Neural cell (in vitro differentiated cells): Measurements from ENCODE around the gene PIM3. TPM values are rescaled to one million over a fixed set of nuclear protein-coding genes. Genes with fewer than 3 reads are reported as not detected.

Experiments used
- H2AFZ ChIP-seq: fragments of 200-600, 300-800 bp; sonication (generic), shearing (Covaris generic); 2 replicates; pipeline ENCODE4 v1.6.0; 2014; ENCODE audit warnings: low read depth, mild to moderate bottlenecking, antibody characterized with exemption, low read length, moderate library complexity
- H3F3A ChIP-seq: fragments of 200-600 bp; shearing (Covaris generic); 2 replicates; pipeline ENCODE4 v1.6.1; 2016; ENCODE audit warnings: mild to moderate bottlenecking, moderate library complexity, mixed read lengths, antibody characterized with exemption, low read length; ENCODE audit not compliant: insufficient read depth, poor library complexity, severe bottlenecking
- H3K27ac ChIP-seq: fragments of 200-600, 300-800 bp; sonication (generic), shearing (Covaris generic); 2 replicates; pipeline ENCODE4 v1.5.1; 2014; ENCODE audit warnings: mild to moderate bottlenecking, low read length, moderate library complexity
- H3K27me3 ChIP-seq: fragments of 300-800, 200-600 bp; sonication (generic), shearing (Covaris generic); 2 replicates; pipeline ENCODE4 v1.6.0; 2014; ENCODE audit warnings: mild to moderate bottlenecking, low read depth, low read length, moderate library complexity; ENCODE audit not compliant: insufficient read depth
- H3K36me3 ChIP-seq: fragments of 300-800, 200-600 bp; sonication (generic), shearing (Covaris generic); 2 replicates; pipeline ENCODE4 v1.5.1; 2014; ENCODE audit warnings: mild to moderate bottlenecking, antibody characterized with exemption, low read length, moderate library complexity; ENCODE audit not compliant: insufficient read depth
- H3K4me2 ChIP-seq: fragments of 300-800, 200-600 bp; sonication (generic), shearing (Covaris generic); 2 replicates; pipeline ENCODE4 v1.6.0; 2014; ENCODE audit warnings: mild to moderate bottlenecking, low read length
- H3K4me3 ChIP-seq: fragments of 300-800, 200-600 bp; sonication (generic), shearing (Covaris generic); 2 replicates; pipeline ENCODE4 v1.5.1; 2014; ENCODE audit warnings: mild to moderate bottlenecking, low read length, moderate library complexity
- H3K79me2 ChIP-seq: fragments of 200-600 bp; shearing (Covaris generic); replicated peaks from 2 replicates; pipeline ENCODE4 v1.6.0; 2014; ENCODE audit warnings: mild to moderate bottlenecking, low read length, moderate library complexity; ENCODE audit not compliant: insufficient read depth
- H3K9ac ChIP-seq: fragments of 300-800, 200-600 bp; sonication (generic), shearing (Covaris generic); 2 replicates; pipeline ENCODE4 v1.6.1; 2016; ENCODE audit warnings: mild to moderate bottlenecking, low read length, mixed read lengths
- H3K9me2 ChIP-seq: fragments of 200-600 bp; shearing (Covaris generic); 2 replicates; pipeline ENCODE4 v1.6.1; 2016; ENCODE audit warnings: mild to moderate bottlenecking, low read length, mixed read lengths; ENCODE audit not compliant: insufficient read depth
- H3K9me3 ChIP-seq: fragments of 200-600, 300-800 bp; sonication (generic), shearing (Covaris generic); 2 replicates; pipeline ENCODE4 v1.6.1; 2016; ENCODE audit warnings: mild to moderate bottlenecking, mixed run types, low read length, moderate library complexity, mixed read lengths
- H4K20me1 ChIP-seq: fragments of 200-600 bp; shearing (Covaris generic); 2 replicates; pipeline ENCODE4 v1.6.1; 2016; ENCODE audit warnings: mild to moderate bottlenecking, mixed run types; ENCODE audit not compliant: insufficient read depth
- EP300 ChIP-seq: fragments of 450-650 bp; conservative IDR thresholded peaks from 2 replicates; pipeline ENCODE4 v1.6.1; 2014; ENCODE audit warnings: antibody characterized with exemption, mild to moderate bottlenecking, moderate library complexity; ENCODE audit not compliant: poor library complexity, severe bottlenecking
- EZH2 ChIP-seq: fragments of 200-600, 300-800 bp; shearing (Covaris generic), sonication (generic); IDR thresholded peaks from 2 replicates; pipeline ENCODE4 v1.6.1; 2014; ENCODE audit warnings: antibody characterized with exemption, low read length, borderline replicate concordance, mild to moderate bottlenecking; ENCODE audit not compliant: insufficient read depth, poor library complexity, severe bottlenecking
- MXI1 ChIP-seq: fragments of 450-650 bp; conservative IDR thresholded peaks from 2 replicates; pipeline ENCODE4 v1.6.1; 2014; ENCODE audit warnings: antibody characterized with exemption, mild to moderate bottlenecking; ENCODE audit not compliant: poor library complexity, severe bottlenecking
- POLR2AphosphoS5 ChIP-seq: IDR thresholded peaks from 2 replicates; pipeline ENCODE4 v1.6.1; 2012
- RAD21 ChIP-seq: fragments of 450-650 bp; conservative IDR thresholded peaks from 2 replicates; pipeline ENCODE4 v1.6.1; 2014; ENCODE audit warnings: antibody characterized with exemption, mild to moderate bottlenecking, moderate library complexity
- SMC3 ChIP-seq: fragments of 450-650 bp; conservative IDR thresholded peaks from 2 replicates; pipeline ENCODE4 v1.6.1; 2014; ENCODE audit warnings: antibody characterized with exemption, mild to moderate bottlenecking, moderate library complexity; ENCODE audit not compliant: poor library complexity
- TAF1 ChIP-seq: IDR thresholded peaks from 2 replicates; pipeline ENCODE4 v1.6.1; 2012; ENCODE audit warnings: low read depth
- polyA plus RNA-seq: library from polyadenylated mRNA; depleted of rRNA; stranded (reverse); fragments of >200 nt; gene quantifications from 2 replicates; pipeline ENCODE4 v1.2.3, GENCODE V29; 2014
- TF ChIP-seq, protein P1 (sequence below): IDR thresholded peaks from 2 replicates; pipeline ENCODE4 v1.6.1; 2012; ENCODE audit warnings: borderline replicate concordance
- TF ChIP-seq, protein P2 (sequence below): fragments of 450-650 bp; IDR thresholded peaks from 2 replicates; pipeline ENCODE4 v1.5.1; 2014; ENCODE audit warnings: antibody characterized with exemption, mild to moderate bottlenecking, moderate library complexity; ENCODE audit not compliant: poor library complexity, severe bottlenecking

PIM3 gene
- polyA plus RNA-seq, 1 donor from 2014 or later = 28.7 TPM

DNA sequence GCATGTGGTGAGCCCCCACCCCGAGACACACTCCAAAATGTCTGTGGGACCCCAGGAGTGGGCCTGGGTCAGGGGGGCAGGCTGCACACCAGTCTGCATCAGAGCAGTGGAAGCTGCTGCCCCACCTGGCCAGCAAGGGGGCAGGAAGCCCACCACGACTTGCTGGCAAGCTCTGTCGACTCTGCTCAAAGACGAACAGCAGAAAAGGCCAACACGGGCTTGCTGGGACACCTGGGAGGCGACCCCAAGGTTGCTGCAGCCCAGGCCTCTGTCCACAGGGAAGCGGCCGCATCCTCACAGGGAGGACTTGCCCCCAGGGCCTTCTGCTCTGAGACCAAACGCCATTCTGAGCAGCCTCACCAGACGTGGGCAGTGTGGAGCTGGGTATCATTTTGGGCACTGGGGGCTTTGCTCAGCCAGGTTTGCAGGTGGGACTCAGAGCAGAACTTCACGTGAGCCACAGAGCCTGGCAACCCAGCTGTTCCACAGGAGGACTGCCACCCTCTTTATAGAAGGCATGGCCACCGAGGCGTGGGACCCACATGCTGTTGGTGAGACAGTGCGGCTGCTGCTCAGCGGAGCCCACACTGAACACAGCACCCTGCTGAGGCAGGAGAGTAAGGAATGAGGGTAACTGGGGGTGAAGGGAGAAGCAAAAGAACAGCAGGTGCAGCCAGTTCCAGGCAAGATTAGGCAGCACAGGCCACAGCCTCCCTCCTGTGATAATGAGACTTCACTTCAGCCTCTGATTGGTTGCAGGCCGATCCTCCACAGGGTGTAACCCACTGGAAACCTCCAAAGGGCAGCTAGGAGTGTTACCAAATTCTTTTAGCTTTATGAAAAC is 41.0 kb downstream of the PIM3 start:
- H4K20me1 ChIP-seq = no peaks in the 10 kb centered on the region
- no peaks in the 10 kb centered on the region for H3K36me3 ChIP-seq
- no peaks in the 10 kb centered on the region for H3K9me3 ChIP-seq
- H3K27ac ChIP-seq = no peak overlapping the region
- no peaks in the 10 kb centered on the region for H3K79me2 ChIP-seq
- no peak overlapping the region for H3K4me2 ChIP-seq
- H3K9me2 ChIP-seq = no peaks in the 10 kb centered on the region
- no peak overlapping the region for H2AFZ ChIP-seq
- H3K4me3 ChIP-seq = no peak overlapping the region
- H3K27me3 ChIP-seq = peaks cover 9% of the 10 kb centered on the region
- no peaks in the 10 kb centered on the region for H3F3A ChIP-seq
- TF ChIP-seq, protein P1, sequence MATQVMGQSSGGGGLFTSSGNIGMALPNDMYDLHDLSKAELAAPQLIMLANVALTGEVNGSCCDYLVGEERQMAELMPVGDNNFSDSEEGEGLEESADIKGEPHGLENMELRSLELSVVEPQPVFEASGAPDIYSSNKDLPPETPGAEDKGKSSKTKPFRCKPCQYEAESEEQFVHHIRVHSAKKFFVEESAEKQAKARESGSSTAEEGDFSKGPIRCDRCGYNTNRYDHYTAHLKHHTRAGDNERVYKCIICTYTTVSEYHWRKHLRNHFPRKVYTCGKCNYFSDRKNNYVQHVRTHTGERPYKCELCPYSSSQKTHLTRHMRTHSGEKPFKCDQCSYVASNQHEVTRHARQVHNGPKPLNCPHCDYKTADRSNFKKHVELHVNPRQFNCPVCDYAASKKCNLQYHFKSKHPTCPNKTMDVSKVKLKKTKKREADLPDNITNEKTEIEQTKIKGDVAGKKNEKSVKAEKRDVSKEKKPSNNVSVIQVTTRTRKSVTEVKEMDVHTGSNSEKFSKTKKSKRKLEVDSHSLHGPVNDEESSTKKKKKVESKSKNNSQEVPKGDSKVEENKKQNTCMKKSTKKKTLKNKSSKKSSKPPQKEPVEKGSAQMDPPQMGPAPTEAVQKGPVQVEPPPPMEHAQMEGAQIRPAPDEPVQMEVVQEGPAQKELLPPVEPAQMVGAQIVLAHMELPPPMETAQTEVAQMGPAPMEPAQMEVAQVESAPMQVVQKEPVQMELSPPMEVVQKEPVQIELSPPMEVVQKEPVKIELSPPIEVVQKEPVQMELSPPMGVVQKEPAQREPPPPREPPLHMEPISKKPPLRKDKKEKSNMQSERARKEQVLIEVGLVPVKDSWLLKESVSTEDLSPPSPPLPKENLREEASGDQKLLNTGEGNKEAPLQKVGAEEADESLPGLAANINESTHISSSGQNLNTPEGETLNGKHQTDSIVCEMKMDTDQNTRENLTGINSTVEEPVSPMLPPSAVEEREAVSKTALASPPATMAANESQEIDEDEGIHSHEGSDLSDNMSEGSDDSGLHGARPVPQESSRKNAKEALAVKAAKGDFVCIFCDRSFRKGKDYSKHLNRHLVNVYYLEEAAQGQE = no peak
- TF ChIP-seq TAF1 = no peak
- no peak for TF ChIP-seq RAD21
- no peak for TF ChIP-seq MXI1
- TF ChIP-seq, protein P2, sequence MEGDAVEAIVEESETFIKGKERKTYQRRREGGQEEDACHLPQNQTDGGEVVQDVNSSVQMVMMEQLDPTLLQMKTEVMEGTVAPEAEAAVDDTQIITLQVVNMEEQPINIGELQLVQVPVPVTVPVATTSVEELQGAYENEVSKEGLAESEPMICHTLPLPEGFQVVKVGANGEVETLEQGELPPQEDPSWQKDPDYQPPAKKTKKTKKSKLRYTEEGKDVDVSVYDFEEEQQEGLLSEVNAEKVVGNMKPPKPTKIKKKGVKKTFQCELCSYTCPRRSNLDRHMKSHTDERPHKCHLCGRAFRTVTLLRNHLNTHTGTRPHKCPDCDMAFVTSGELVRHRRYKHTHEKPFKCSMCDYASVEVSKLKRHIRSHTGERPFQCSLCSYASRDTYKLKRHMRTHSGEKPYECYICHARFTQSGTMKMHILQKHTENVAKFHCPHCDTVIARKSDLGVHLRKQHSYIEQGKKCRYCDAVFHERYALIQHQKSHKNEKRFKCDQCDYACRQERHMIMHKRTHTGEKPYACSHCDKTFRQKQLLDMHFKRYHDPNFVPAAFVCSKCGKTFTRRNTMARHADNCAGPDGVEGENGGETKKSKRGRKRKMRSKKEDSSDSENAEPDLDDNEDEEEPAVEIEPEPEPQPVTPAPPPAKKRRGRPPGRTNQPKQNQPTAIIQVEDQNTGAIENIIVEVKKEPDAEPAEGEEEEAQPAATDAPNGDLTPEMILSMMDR = no peak
- TF ChIP-seq POLR2AphosphoS5 = no peak
- TF ChIP-seq EP300 = no peak
- no peak for TF ChIP-seq EZH2
- no peak for TF ChIP-seq SMC3
- H3K9ac ChIP-seq = no peak overlapping the region

DNA sequence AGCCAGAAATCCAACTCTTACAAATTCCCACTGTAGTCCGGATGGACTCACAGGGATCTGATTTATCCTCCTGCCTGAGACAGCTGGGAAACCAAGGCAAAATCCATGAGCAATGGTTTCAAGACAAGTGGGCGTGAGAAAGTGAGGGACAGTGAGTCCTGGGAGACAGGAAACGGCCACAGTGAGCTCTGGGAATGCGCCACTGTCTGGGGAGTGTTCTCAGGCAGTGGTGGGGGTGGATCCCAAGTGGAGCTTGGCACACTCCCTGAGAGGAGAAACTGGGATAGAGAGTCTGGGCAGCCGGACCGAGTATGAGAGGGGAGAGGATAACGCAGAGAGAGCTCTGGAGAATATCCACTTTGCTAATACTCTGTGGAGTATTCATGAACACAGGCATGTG is 42.2 kb downstream of the PIM3 start:
- no peak overlapping the region for H3K27ac ChIP-seq
- no peaks in the 10 kb centered on the region for H3K9me2 ChIP-seq
- H3F3A ChIP-seq = no peaks in the 10 kb centered on the region
- H3K79me2 ChIP-seq = no peaks in the 10 kb centered on the region
- no peaks in the 10 kb centered on the region for H4K20me1 ChIP-seq
- H3K9ac ChIP-seq = no peak overlapping the region
- H3K4me3 ChIP-seq = no peak overlapping the region
- peaks cover 9% of the 10 kb centered on the region for H3K27me3 ChIP-seq
- no peaks in the 10 kb centered on the region for H3K9me3 ChIP-seq
- H3K36me3 ChIP-seq = no peaks in the 10 kb centered on the region
- TF ChIP-seq EZH2 = no peak
- no peak for TF ChIP-seq SMC3
- no peak for TF ChIP-seq RAD21
- no peak for TF ChIP-seq TAF1
- TF ChIP-seq, protein P1 = no peak
- TF ChIP-seq, protein P2 = no peak
- no peak for TF ChIP-seq POLR2AphosphoS5
- no peak for TF ChIP-seq MXI1
- TF ChIP-seq EP300 = no peak
- no peak overlapping the region for H3K4me2 ChIP-seq
- H2AFZ ChIP-seq = no peak overlapping the region
